AG09309 (cell line): ENCODE results near the gene IL21R.

Experiments
- DNase-seq: peaks from one replicate; pipeline ENCODE4 v3.0.0-alpha.2; 2010; ENCODE audit warnings: low read depth
- H3K4me3 ChIP-seq: 2 replicates; pipeline ENCODE4 v1.5.1; 2011; ENCODE audit warnings: mild to moderate bottlenecking, low read depth, low read length, moderate library complexity; ENCODE audit not compliant: control insufficient read depth
- TF ChIP-seq, protein P1 (sequence below): IDR thresholded peaks from 2 replicates; pipeline ENCODE4 v1.5.1; 2011; ENCODE audit warnings: mild to moderate bottlenecking, low read depth, low read length, inconsistent platforms; ENCODE audit not compliant: insufficient read depth, control insufficient read depth; ENCODE audit errors: missing control alignments

IL21R gene

DNA sequence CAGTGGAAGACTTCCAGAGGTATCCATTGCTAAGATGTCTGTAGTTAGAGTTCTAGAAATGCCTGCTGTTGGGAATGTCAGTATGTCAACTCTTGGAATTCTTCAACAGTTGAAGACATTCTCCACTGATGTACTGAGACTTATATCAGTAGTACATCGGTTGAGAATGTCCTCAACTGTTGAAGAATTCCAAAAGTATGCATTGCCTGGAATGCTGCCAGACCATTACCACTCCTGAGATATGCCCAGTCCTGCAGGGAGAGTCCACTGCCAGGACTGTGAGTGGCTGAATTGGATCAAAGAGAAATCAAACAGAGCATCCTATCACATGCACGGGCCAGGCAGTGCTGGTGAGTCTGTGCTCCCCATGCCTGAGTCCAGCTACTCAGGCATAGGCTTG, 42.0 kb downstream of the IL21R start:
- no peak overlapping the region for H3K4me3 ChIP-seq
- DNase-seq: no peak
- TF ChIP-seq, protein P1, sequence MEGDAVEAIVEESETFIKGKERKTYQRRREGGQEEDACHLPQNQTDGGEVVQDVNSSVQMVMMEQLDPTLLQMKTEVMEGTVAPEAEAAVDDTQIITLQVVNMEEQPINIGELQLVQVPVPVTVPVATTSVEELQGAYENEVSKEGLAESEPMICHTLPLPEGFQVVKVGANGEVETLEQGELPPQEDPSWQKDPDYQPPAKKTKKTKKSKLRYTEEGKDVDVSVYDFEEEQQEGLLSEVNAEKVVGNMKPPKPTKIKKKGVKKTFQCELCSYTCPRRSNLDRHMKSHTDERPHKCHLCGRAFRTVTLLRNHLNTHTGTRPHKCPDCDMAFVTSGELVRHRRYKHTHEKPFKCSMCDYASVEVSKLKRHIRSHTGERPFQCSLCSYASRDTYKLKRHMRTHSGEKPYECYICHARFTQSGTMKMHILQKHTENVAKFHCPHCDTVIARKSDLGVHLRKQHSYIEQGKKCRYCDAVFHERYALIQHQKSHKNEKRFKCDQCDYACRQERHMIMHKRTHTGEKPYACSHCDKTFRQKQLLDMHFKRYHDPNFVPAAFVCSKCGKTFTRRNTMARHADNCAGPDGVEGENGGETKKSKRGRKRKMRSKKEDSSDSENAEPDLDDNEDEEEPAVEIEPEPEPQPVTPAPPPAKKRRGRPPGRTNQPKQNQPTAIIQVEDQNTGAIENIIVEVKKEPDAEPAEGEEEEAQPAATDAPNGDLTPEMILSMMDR: no peak

DNA sequence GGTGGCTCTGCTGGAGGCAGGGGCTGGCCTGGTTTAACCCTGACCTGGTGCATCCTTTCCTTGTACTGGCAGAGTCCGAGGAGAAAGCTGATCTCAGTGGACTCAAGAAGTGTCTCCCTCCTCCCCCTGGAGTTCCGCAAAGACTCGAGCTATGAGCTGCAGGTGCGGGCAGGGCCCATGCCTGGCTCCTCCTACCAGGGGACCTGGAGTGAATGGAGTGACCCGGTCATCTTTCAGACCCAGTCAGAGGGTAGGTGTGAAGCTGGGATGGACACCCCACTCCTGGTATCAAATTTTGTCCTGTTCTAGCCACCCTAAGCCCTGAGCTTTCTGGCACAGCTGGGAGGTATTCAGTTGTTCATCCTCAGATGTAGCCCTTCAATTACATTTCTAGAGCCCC, 42.5 kb downstream of the IL21R start:
- no peak overlapping the region for H3K4me3 ChIP-seq
- no peak for DNase-seq
- TF ChIP-seq, protein P1: no peak

DNA sequence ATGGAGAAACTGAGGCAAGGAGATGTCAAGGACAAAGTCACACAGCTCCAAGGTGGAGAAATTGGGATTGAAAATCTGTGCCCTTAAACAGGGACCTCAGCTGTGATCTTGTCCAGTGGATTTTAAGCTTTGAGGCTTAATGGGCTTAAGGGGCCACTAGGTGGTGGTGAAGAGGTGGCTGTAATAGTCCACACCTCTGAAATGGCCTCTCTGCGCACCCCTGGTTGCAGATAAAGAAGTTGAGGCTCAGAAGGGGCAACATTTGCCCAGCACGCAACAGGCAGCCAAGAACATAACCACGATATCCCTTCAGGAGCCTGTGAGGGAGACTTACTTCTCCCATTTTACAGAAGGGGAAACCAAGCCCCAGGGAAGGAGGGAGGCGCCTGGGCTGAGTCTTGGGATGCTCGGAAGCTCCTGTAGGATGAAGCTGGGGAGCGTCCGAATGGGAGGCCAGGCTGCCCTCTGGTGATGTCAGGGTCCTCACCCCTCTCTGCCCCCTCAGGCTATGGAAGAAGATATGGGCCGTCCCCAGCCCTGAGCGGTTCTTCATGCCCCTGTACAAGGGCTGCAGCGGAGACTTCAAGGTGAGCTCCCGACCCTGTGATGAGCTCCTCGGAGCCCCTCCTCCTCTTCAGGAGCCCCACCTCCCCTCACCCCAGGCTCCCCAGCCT, 43.7 kb downstream of the IL21R start:
- no peak overlapping the region for H3K4me3 ChIP-seq
- DNase-seq: no peak
- TF ChIP-seq, protein P1: no peak

DNA sequence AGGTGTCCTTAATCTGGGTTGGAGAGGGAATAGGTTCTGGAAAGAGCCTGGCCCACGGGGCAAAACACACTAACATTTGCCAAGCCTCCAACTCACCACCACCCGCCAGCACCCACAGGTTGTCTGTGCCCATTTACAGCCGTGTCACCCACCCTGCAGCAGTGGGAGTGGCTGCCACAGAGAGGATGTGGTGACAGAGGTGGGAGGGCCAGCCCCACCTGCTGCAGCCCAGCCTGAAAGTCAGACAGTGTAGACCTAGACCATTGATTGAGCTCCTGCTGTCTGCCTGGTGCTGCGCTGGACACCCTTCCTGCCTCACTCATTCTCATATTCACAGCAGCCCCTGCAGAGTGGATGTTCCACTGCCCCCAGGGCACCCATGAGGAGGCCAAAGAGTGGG, 44.7 kb downstream of the IL21R start:
- H3K4me3 ChIP-seq: no peak overlapping the region
- no peak for DNase-seq
- TF ChIP-seq, protein P1: no peak

DNA sequence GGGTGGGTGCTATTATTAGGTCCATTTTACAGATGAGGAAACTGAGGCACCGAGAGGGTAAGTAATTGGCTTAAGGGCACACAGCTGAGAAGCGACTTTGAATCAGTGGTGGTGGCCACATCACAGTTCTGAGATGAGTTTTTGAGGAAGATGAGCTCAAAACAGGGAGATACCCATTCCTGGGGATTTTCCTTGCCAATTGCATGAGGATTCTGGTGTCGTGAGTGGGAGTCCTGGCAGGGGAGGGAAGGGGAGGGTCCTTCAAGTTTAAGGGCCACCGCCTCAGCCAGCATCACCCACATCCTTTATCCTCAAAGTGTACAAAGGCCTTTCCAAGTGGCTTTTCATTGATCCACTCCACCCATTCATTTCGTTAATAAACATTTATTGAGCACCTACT, 45.3 kb downstream of the IL21R start:
- no peak overlapping the region for H3K4me3 ChIP-seq
- TF ChIP-seq, protein P1: no peak
- DNase-seq: no peak

DNA sequence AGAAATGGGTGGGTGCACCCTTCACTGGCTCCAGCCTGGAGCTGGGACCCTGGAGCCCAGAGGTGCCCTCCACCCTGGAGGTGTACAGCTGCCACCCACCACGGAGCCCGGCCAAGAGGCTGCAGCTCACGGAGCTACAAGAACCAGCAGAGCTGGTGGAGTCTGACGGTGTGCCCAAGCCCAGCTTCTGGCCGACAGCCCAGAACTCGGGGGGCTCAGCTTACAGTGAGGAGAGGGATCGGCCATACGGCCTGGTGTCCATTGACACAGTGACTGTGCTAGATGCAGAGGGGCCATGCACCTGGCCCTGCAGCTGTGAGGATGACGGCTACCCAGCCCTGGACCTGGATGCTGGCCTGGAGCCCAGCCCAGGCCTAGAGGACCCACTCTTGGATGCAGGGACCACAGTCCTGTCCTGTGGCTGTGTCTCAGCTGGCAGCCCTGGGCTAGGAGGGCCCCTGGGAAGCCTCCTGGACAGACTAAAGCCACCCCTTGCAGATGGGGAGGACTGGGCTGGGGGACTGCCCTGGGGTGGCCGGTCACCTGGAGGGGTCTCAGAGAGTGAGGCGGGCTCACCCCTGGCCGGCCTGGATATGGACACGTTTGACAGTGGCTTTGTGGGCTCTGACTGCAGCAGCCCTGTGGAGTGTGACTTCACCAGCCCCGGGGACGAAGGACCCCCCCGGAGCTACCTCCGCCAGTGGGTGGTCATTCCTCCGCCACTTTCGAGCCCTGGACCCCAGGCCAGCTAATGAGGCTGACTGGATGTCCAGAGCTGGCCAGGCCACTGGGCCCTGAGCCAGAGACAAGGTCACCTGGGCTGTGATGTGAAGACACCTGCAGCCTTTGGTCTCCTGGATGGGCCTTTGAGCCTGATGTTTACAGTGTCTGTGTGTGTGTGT, 46.8 kb downstream of the IL21R start:
- TF ChIP-seq, protein P1: no peak
- no peak for DNase-seq
- no peak overlapping the region for H3K4me3 ChIP-seq
